OCI-LY7 (cell line): ENCODE results near the gene ACADM. TPM values are rescaled to one million over a fixed set of nuclear protein-coding genes. Genes with fewer than 3 reads are reported as not detected.

Experiments
- BruUV-seq: library from RNA; stranded (reverse); fragments of 400-500 nt; replicated peaks from 2 replicates; lab custom pipeline; 2021; lab: Mats Ljungman, UMichigan
- CTCF ChIA-PET: fragments of 300-600 bp; sonication (Branson Sonifier 250); formaldehyde crosslinking; loops from one replicate; lab custom pipeline; 2022; ENCODE audit warnings: antibody characterized with exemption; ENCODE audit not compliant: unreplicated experiment; lab: Charles Lee
- POLR2A ChIA-PET: fragments of 300-600 bp; sonication (Branson Sonifier 250); formaldehyde crosslinking; loops from one replicate; lab custom pipeline; 2022; ENCODE audit warnings: antibody characterized with exemption; lab: Charles Lee
- DNase-seq: peaks from one replicate; pipeline ENCODE4 v3.0.0-alpha.2; 2015; ENCODE audit warnings: low spot score
- H2AFZ ChIP-seq: fragments of 200-600 bp; sonication (generic), shearing (Covaris generic); 2 replicates; pipeline ENCODE4 v1.6.1; 2014; ENCODE audit warnings: mild to moderate bottlenecking, antibody characterized with exemption, low read length, moderate library complexity
- H3K27ac ChIP-seq: fragments of 200-600 bp; sonication (generic); 2 replicates; pipeline ENCODE4 v1.5.1; 2014; ENCODE audit warnings: mixed run types, low read depth, mild to moderate bottlenecking, moderate library complexity, low read length, inconsistent platforms; ENCODE audit not compliant: poor library complexity, severe bottlenecking
- H3K36me3 ChIP-seq: fragments of 200-600 bp; sonication (generic); 2 replicates; pipeline ENCODE4 v1.6.1; 2014; ENCODE audit warnings: mild to moderate bottlenecking, antibody characterized with exemption, low read length, moderate library complexity, mixed read lengths; ENCODE audit not compliant: insufficient read depth
- H3K4me1 ChIP-seq: fragments of 200-600 bp; sonication (generic); 2 replicates; pipeline ENCODE4 v1.5.1; 2014; ENCODE audit warnings: mild to moderate bottlenecking, low read length; ENCODE audit not compliant: insufficient read depth, poor library complexity, severe bottlenecking
- H3K4me2 ChIP-seq: fragments of 200-600 bp; sonication (generic); 2 replicates; pipeline ENCODE4 v1.6.1; 2014; ENCODE audit warnings: mild to moderate bottlenecking, low read length
- H3K4me3 ChIP-seq: fragments of 200-600 bp; sonication (generic); 2 replicates; pipeline ENCODE4 v1.5.1; 2014; ENCODE audit warnings: mild to moderate bottlenecking, low read depth, low read length; ENCODE audit not compliant: poor library complexity, severe bottlenecking
- H3K79me2 ChIP-seq: fragments of 200-600 bp; sonication (generic); 2 replicates; pipeline ENCODE4 v1.6.1; 2016; ENCODE audit warnings: low read depth, mild to moderate bottlenecking, low read length, moderate library complexity, mixed read lengths; ENCODE audit not compliant: insufficient read depth
- H3K9me2 ChIP-seq: fragments of 200-600 bp; sonication (generic); 2 replicates; pipeline ENCODE4 v1.6.1; 2016; ENCODE audit warnings: mild to moderate bottlenecking, low read length, mixed read lengths; ENCODE audit not compliant: insufficient read depth
- H3K9me3 ChIP-seq: fragments of 200-600 bp; sonication (generic); 2 replicates; pipeline ENCODE4 v1.6.1; 2014; ENCODE audit warnings: mild to moderate bottlenecking, mixed run types, low read length, mixed read lengths
- H4K20me1 ChIP-seq: fragments of 200-600 bp; sonication (generic); 2 replicates; pipeline ENCODE4 v1.6.1; 2014; ENCODE audit warnings: mild to moderate bottlenecking, antibody characterized with exemption, low read length, moderate library complexity, mixed read lengths; ENCODE audit not compliant: insufficient read depth
- CTCF ChIP-seq: fragments of 200-600 bp; sonication (generic); conservative IDR thresholded peaks from 2 replicates; pipeline ENCODE4 v1.5.1; 2014; ENCODE audit warnings: mild to moderate bottlenecking, antibody characterized with exemption, low read length, moderate library complexity, mixed read lengths
- EZH2phosphoT487 ChIP-seq: fragments of 200-600 bp; sonication (generic); IDR thresholded peaks from 2 replicates; pipeline ENCODE4 v1.6.1; 2018; ENCODE audit warnings: low read depth, borderline replicate concordance, mild to moderate bottlenecking, mixed run types, antibody characterized with exemption, low read length, moderate library complexity, mixed read lengths
- intact Hi-C: fragments of 100-400 bp; cut with micrococcal nuclease; formaldehyde crosslinking; loops from one replicate; pipeline ENCODE4 v1.10.0; 2022; ENCODE audit not compliant: unreplicated experiment
- total RNA-seq, 2 experiments: library from RNA; depleted of rRNA in 1 of 2; stranded (reverse); fragments of >200 nt in 1 of 2; shearing (Covaris generic) in 1 of 2; gene quantifications; 2 replicates each; pipeline ENCODE4 v1.2.3, GENCODE V29; 2014 to 2022

ACADM gene
- total RNA-seq, 2 experiments from 2014 or later, result 137 to 248 TPM

- H3K27ac ChIP-seq, result peak overlapping the region; percentile 94
- TF ChIP-seq EZH2phosphoT487 (no peak), CTCF (no peak)
- H3K4me1 ChIP-seq, result peaks cover 40% of the 10 kb centered on the region
- DNase-seq, result no peak
- POLR2A ChIA-PET, result interaction anchor here (0.7 to 3.9 kb wide), 6 partner anchors 9 to 66 kb away, joined by 3 to 31 read pairs (median 4); partner anchors contain the start of gene ACADM
- H2AFZ ChIP-seq, result no peak overlapping the region
- no peaks in the 10 kb centered on the region for H3K9me2 ChIP-seq
- peaks cover 64% of the 10 kb centered on the region for H4K20me1 ChIP-seq
- no peaks in the 10 kb centered on the region for H3K9me3 ChIP-seq
- intact Hi-C loops, result no loop called here
- CTCF ChIA-PET, result interaction anchor here (0.6 kb wide), 1 partner anchor 305 kb away, joined by 3 read pairs; no protein-coding TSS in a partner anchor
- H3K4me3 ChIP-seq, result peak overlapping the region; percentile 93
- H3K36me3 ChIP-seq, result peaks cover 99% of the 10 kb centered on the region
- BruUV-seq, result no TSS peak
- H3K79me2 ChIP-seq, result peaks cover 70% of the 10 kb centered on the region
- peak overlapping the region; percentile 84 for H3K4me2 ChIP-seq
Observed at GRCh38 chr1:75791022-75791421, 66.5 kb downstream of the ACADM start.

- Histone ChIP-seq H3K4me3 (no peak overlapping the region), H3K4me2 (peak overlapping the region; percentile 84), H3K79me2 (peaks cover 60% of the 10 kb centered on the region), H3K27ac (no peak overlapping the region), H3K36me3 (peaks cover 100% of the 10 kb centered on the region), H3K4me1 (peaks cover 40% of the 10 kb centered on the region), H3K9me2 (no peaks in the 10 kb centered on the region), H4K20me1 (peaks cover 60% of the 10 kb centered on the region), H2AFZ (no peak overlapping the region), H3K9me3 (no peaks in the 10 kb centered on the region)
- no peak for DNase-seq
- TF ChIP-seq EZH2phosphoT487, result no peak
- TF ChIP-seq CTCF, result no peak
- BruUV-seq, result no TSS peak
- ChIA-PET POLR2A (interaction anchor here (0.5 to 3.9 kb wide), 2 partner anchors 64 to 82 kb away, joined by 3 to 31 read pairs; no protein-coding TSS in a partner anchor), CTCF (no interaction called here)
- intact Hi-C loops, result no loop called here
Observed at GRCh38 chr1:75792091-75792490, 67.6 kb downstream of the ACADM start.

- H3K4me3 ChIP-seq, result no peak overlapping the region
- H3K9me2 ChIP-seq, result no peaks in the 10 kb centered on the region
- no peak for DNase-seq
- intact Hi-C loops, result no loop called here
- H4K20me1 ChIP-seq, result peaks cover 37% of the 10 kb centered on the region
- no TSS peak for BruUV-seq
- H3K79me2 ChIP-seq, result peaks cover 37% of the 10 kb centered on the region
- no peak overlapping the region for H3K4me2 ChIP-seq
- no peak overlapping the region for H2AFZ ChIP-seq
- TF ChIP-seq CTCF (no peak), EZH2phosphoT487 (no peak)
- ChIA-PET POLR2A (interaction anchor here (0.6 to 1.8 kb wide), 2 partner anchors 9 to 41 kb away, joined by 3 to 11 read pairs; no protein-coding TSS in a partner anchor), CTCF (no interaction called here)
- H3K4me1 ChIP-seq, result peaks cover 33% of the 10 kb centered on the region
- peaks cover 93% of the 10 kb centered on the region for H3K36me3 ChIP-seq
- H3K27ac ChIP-seq, result no peak overlapping the region
- H3K9me3 ChIP-seq, result no peaks in the 10 kb centered on the region
Observed at GRCh38 chr1:75794382-75794781, 69.9 kb downstream of the ACADM start.
